SK-N-SH treated with all-trans-retinoic acid at 6 μM for 48 hours (cell line): ENCODE data around the gene BIRC7.

ENCODE experiments used
- ATAC-seq: fragments of 200-7000 bp; cut with Tn5 transposase; 3 replicates; pipeline ENCODE4 v1.9.1; 2020; ENCODE audit warnings: mild to moderate bottlenecking, moderate library complexity
- ARNTL ChIP-seq: fragments of 450-650 bp; formaldehyde crosslinking; IDR thresholded peaks from 2 replicates; pipeline ENCODE4 v1.5.0; 2020; ENCODE audit warnings: low read depth, mild to moderate bottlenecking, moderate library complexity, borderline replicate concordance
- BACH2 ChIP-seq: fragments of 250-450 bp; sonication (Bioruptor Pico); IDR thresholded peaks from 2 replicates; pipeline ENCODE4 v1.9.0; 2021; ENCODE audit warnings: mild to moderate bottlenecking, borderline replicate concordance
- CSDC2 ChIP-seq: fragments of 250-450 bp; sonication (Bioruptor Pico); IDR thresholded peaks from 2 replicates; pipeline ENCODE4 v1.5.0; 2020; ENCODE audit warnings: mild to moderate bottlenecking, moderate library complexity
- ESRRG ChIP-seq: fragments of 250-450 bp; sonication (Bioruptor Pico); IDR thresholded peaks from 2 replicates; pipeline ENCODE4 v1.6.1; 2021; ENCODE audit warnings: mild to moderate bottlenecking
- GLIS3 ChIP-seq: fragments of 250-450 bp; sonication (Bioruptor Pico); IDR thresholded peaks from 2 replicates; pipeline ENCODE4 v1.5.0; 2020; ENCODE audit warnings: mild to moderate bottlenecking, moderate library complexity
- ISL1 ChIP-seq: fragments of 250-450 bp; sonication (Bioruptor Pico); IDR thresholded peaks from 2 replicates; pipeline ENCODE4 v2.1.2; 2022; ENCODE audit warnings: mild to moderate bottlenecking, moderate library complexity
- OSR1 ChIP-seq: fragments of 250-450 bp; sonication (Bioruptor Pico); IDR thresholded peaks from 2 replicates; pipeline ENCODE4 v1.8.0; 2022; ENCODE audit warnings: moderate library complexity, mild to moderate bottlenecking, inconsistent platforms
- PPARA ChIP-seq: fragments of 250-450 bp; sonication (Bioruptor Pico); IDR thresholded peaks from 2 replicates; pipeline ENCODE4 v1.5.0; 2020; ENCODE audit warnings: mild to moderate bottlenecking, borderline replicate concordance
- RARB ChIP-seq: fragments of 250-450 bp; sonication (Bioruptor Pico); IDR thresholded peaks from 2 replicates; pipeline ENCODE4 v1.8.0; 2021; ENCODE audit warnings: mild to moderate bottlenecking, moderate library complexity
- SNAI2 ChIP-seq: fragments of 250-450 bp; sonication (Bioruptor Pico); IDR thresholded peaks from 2 replicates; pipeline ENCODE4 v1.5.0; 2020; ENCODE audit warnings: mild to moderate bottlenecking, moderate library complexity
- TCF4 ChIP-seq: fragments of 250-450 bp; sonication (Bioruptor Pico); IDR thresholded peaks from 2 replicates; pipeline ENCODE4 v1.8.0; 2021; ENCODE audit warnings: mild to moderate bottlenecking, moderate library complexity, borderline replicate concordance
- TOX ChIP-seq: fragments of 250-450 bp; sonication (Bioruptor Pico); IDR thresholded peaks from 2 replicates; pipeline ENCODE4 v1.8.0; 2021; ENCODE audit warnings: mild to moderate bottlenecking, moderate library complexity, borderline replicate concordance
- TSHZ2 ChIP-seq: fragments of 250-450 bp; sonication (Bioruptor Pico); IDR thresholded peaks from 2 replicates; pipeline ENCODE4 v1.5.0; 2020; ENCODE audit warnings: mild to moderate bottlenecking, moderate library complexity
- ZC3H10 ChIP-seq: fragments of 250-450 bp; sonication (Bioruptor Pico); IDR thresholded peaks from 2 replicates; pipeline ENCODE4 v1.5.1; 2021; ENCODE audit warnings: mild to moderate bottlenecking, moderate library complexity
- ZFP30 ChIP-seq: fragments of 450-650 bp; formaldehyde crosslinking; IDR thresholded peaks from 2 replicates; pipeline ENCODE4 v1.5.0; 2022; ENCODE audit warnings: mild to moderate bottlenecking, moderate library complexity
- ZNF70 ChIP-seq: fragments of 450-650 bp; formaldehyde crosslinking; IDR thresholded peaks from 2 replicates; pipeline ENCODE4 v1.5.0; 2020; ENCODE audit warnings: mild to moderate bottlenecking, moderate library complexity
- ZNF8 ChIP-seq: fragments of 450-650 bp; formaldehyde crosslinking; IDR thresholded peaks from 2 replicates; pipeline ENCODE4 v1.5.0; 2020; ENCODE audit warnings: mild to moderate bottlenecking, moderate library complexity
- TF ChIP-seq, protein P1 (sequence below): fragments of 250-450 bp; sonication (Bioruptor Pico); IDR thresholded peaks from 2 replicates; pipeline ENCODE4 v1.5.1; 2021; ENCODE audit warnings: mild to moderate bottlenecking, moderate library complexity
- TF ChIP-seq, protein P2 (sequence below): fragments of 250-450 bp; sonication (Bioruptor Pico); IDR thresholded peaks from 2 replicates; pipeline ENCODE4 v1.8.0; 2021; ENCODE audit warnings: low read depth, mild to moderate bottlenecking, moderate library complexity, borderline replicate concordance
- TF ChIP-seq, protein P3 (sequence below): fragments of 250-450 bp; sonication (Bioruptor Pico); IDR thresholded peaks from 2 replicates; pipeline ENCODE4 v1.5.1; 2020; ENCODE audit warnings: low read depth, mild to moderate bottlenecking, moderate library complexity
- TF ChIP-seq, protein P4 (sequence below): fragments of 250-450 bp; sonication (Bioruptor Pico); IDR thresholded peaks from 2 replicates; pipeline ENCODE4 v1.8.0; 2020; ENCODE audit warnings: mild to moderate bottlenecking, moderate library complexity, borderline replicate concordance

Gene BIRC7

GRCh38 chr20:63280371-63280770, 44.7 kb downstream of the BIRC7 start:
- TF ChIP-seq ZC3H10 (CRISPR knock-in tag) (no peak), TOX (CRISPR knock-in tag) (no peak), GLIS3 (CRISPR knock-in tag) (no peak), PPARA (CRISPR knock-in tag) (no peak), OSR1 (CRISPR knock-in tag) (no peak)
- TF ChIP-seq, protein P1, sequence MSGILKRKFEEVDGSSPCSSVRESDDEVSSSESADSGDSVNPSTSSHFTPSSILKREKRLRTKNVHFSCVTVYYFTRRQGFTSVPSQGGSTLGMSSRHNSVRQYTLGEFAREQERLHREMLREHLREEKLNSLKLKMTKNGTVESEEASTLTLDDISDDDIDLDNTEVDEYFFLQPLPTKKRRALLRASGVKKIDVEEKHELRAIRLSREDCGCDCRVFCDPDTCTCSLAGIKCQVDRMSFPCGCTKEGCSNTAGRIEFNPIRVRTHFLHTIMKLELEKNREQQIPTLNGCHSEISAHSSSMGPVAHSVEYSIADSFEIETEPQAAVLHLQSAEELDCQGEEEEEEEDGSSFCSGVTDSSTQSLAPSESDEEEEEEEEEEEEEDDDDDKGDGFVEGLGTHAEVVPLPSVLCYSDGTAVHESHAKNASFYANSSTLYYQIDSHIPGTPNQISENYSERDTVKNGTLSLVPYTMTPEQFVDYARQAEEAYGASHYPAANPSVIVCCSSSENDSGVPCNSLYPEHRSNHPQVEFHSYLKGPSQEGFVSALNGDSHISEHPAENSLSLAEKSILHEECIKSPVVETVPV (CRISPR knock-in tag), result no peak
- TF ChIP-seq, all 23 proteins: peak for 0
- ATAC-seq, result no peak

- peak; percentile 54 for ATAC-seq
- TF ChIP-seq CSDC2 (no peak), ZNF8 (CRISPR knock-in tag) (no peak), TOX (CRISPR knock-in tag) (no peak), ZNF70 (CRISPR knock-in tag) (no peak), ZC3H10 (CRISPR knock-in tag) (no peak), BACH2 (CRISPR knock-in tag) (no peak)
- TF ChIP-seq, protein P1 (CRISPR knock-in tag), result no peak
- TF ChIP-seq, protein P2, sequence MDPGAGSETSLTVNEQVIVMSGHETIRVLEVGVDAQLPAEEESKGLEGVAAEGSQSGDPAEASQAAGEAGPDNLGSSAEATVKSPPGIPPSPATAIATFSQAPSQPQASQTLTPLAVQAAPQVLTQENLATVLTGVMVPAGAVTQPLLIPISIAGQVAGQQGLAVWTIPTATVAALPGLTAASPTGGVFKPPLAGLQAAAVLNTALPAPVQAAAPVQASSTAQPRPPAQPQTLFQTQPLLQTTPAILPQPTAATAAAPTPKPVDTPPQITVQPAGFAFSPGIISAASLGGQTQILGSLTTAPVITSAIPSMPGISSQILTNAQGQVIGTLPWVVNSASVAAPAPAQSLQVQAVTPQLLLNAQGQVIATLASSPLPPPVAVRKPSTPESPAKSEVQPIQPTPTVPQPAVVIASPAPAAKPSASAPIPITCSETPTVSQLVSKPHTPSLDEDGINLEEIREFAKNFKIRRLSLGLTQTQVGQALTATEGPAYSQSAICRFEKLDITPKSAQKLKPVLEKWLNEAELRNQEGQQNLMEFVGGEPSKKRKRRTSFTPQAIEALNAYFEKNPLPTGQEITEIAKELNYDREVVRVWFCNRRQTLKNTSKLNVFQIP, result no peak
- TF ChIP-seq, protein P3, sequence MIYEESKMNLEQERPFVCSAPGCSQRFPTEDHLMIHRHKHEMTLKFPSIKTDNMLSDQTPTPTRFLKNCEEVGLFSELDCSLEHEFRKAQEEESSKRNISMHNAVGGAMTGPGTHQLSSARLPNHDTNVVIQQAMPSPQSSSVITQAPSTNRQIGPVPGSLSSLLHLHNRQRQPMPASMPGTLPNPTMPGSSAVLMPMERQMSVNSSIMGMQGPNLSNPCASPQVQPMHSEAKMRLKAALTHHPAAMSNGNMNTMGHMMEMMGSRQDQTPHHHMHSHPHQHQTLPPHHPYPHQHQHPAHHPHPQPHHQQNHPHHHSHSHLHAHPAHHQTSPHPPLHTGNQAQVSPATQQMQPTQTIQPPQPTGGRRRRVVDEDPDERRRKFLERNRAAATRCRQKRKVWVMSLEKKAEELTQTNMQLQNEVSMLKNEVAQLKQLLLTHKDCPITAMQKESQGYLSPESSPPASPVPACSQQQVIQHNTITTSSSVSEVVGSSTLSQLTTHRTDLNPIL (CRISPR knock-in tag), result no peak
Measured at GRCh38 chr20:63280929-63281545, 45.3 kb downstream of the BIRC7 start.

- no peak for ATAC-seq
- TF ChIP-seq ISL1 (no peak), OSR1 (CRISPR knock-in tag) (no peak), TSHZ2 (CRISPR knock-in tag) (no peak), SNAI2 (CRISPR knock-in tag) (no peak), ZC3H10 (CRISPR knock-in tag) (no peak), ZFP30 (no peak), GLIS3 (CRISPR knock-in tag) (no peak), CSDC2 (no peak), ESRRG (CRISPR knock-in tag) (no peak), PPARA (CRISPR knock-in tag) (no peak), TOX (CRISPR knock-in tag) (no peak), ZNF8 (CRISPR knock-in tag) (no peak), ZNF70 (CRISPR knock-in tag) (no peak), ARNTL (CRISPR knock-in tag) (no peak), BACH2 (CRISPR knock-in tag) (no peak), TCF4 (no peak), RARB (CRISPR knock-in tag) (no peak)
- TF ChIP-seq, protein P4, sequence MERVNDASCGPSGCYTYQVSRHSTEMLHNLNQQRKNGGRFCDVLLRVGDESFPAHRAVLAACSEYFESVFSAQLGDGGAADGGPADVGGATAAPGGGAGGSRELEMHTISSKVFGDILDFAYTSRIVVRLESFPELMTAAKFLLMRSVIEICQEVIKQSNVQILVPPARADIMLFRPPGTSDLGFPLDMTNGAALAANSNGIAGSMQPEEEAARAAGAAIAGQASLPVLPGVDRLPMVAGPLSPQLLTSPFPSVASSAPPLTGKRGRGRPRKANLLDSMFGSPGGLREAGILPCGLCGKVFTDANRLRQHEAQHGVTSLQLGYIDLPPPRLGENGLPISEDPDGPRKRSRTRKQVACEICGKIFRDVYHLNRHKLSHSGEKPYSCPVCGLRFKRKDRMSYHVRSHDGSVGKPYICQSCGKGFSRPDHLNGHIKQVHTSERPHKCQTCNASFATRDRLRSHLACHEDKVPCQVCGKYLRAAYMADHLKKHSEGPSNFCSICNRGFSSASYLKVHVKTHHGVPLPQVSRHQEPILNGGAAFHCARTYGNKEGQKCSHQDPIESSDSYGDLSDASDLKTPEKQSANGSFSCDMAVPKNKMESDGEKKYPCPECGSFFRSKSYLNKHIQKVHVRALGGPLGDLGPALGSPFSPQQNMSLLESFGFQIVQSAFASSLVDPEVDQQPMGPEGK (CRISPR knock-in tag), result no peak
- TF ChIP-seq, protein P3 (CRISPR knock-in tag), result no peak
Measured at GRCh38 chr20:63281742-63282665, 46.3 kb downstream of the BIRC7 start.
